Adrenal gland (tissue), 5 donors: ENCODE data around the gene PLOD3.

ENCODE experiments used
- CTCF ChIP-seq, 6 experiments: fragments of 450-650 bp in 4 of 6; fragments of 200-600 bp in 2 of 6; sonication (generic) in 1 of 6; IDR thresholded peaks; 1 replicate in 5 of 6; 2 replicates in 1 of 6; pipeline versions ENCODE4 v1.5.1 to v1.8.0; 2016 to 2021; ENCODE audit warnings: antibody characterized with exemption in 6 of 6, mild to moderate bottlenecking in 2 of 6, moderate library complexity in 1 of 6
- POLR2A ChIP-seq, 2 donors: fragments of 450-650 bp; IDR thresholded peaks; one replicate each; pipeline ENCODE4 v1.6.1; 2017; ENCODE audit warnings: antibody characterized with exemption in 2 of 2, mild to moderate bottlenecking in 2 of 2, moderate library complexity in 1 of 2
- donor health status: DM: no; HTN: no; CAD: no.

- TF ChIP-seq POLR2A (IDR thresholded peaks at IDR 0.05) (no peak), CTCF (IDR thresholded peaks at IDR 0.05) (no peak)
Measured at GRCh38 chr7:101216001-101216859, 1.2 kb downstream of the PLOD3 start.
